ENCODE measurements around the gene IKBIP.

Gene IKBIP

GRCh38 chr12:98575013-98575412, 69.6 kb downstream of the IKBIP start:
- ChIA-PET POLR2A (interaction anchor here (0.9 kb wide), 1 partner anchor 69 kb away, joined by 3 read pairs; no protein-coding TSS in a partner anchor), CTCF (interaction anchor here (1.5 kb wide), 1 partner anchor 8 kb away, joined by 10 read pairs; no protein-coding TSS in a partner anchor)
- no peak for DNase-seq (ENCODE audit: extremely low spot score)
- no peak for TF ChIP-seq FOXM1 (IDR thresholded peaks at IDR 0.05; ENCODE audit: borderline replicate concordance)
- no peak for TF ChIP-seq FOXK2 (IDR thresholded peaks at IDR 0.05)
- no peak for TF ChIP-seq TARDBP (IDR thresholded peaks at IDR 0.05)
- TF ChIP-seq HDGF (IDR thresholded peaks at IDR 0.05; ENCODE audit: borderline replicate concordance): no peak
- TF ChIP-seq ELF4 (IDR thresholded peaks at IDR 0.05): no peak
- TF ChIP-seq L3MBTL2 (conservative IDR thresholded peaks at IDR 0.05): no peak
- TF ChIP-seq NFRKB (IDR thresholded peaks at IDR 0.05): no peak
- TF ChIP-seq FOXA1 (IDR thresholded peaks at IDR 0.05): no peak
- no peak for TF ChIP-seq CTBP1 (IDR thresholded peaks at IDR 0.05; ENCODE audit: borderline replicate concordance)
- no peak for TF ChIP-seq SP1 (IDR thresholded peaks at IDR 0.05)
- no peak for TF ChIP-seq BHLHE40 (IDR thresholded peaks at IDR 0.05; ENCODE audit: borderline replicate concordance)
- no peak for TF ChIP-seq ARNT (IDR thresholded peaks at IDR 0.05)
- TF ChIP-seq SUZ12 (IDR thresholded peaks at IDR 0.05): no peak
- TF ChIP-seq PKNOX1 (IDR thresholded peaks at IDR 0.05): no peak
- TF ChIP-seq LEF1 (IDR thresholded peaks at IDR 0.05; ENCODE audit: borderline replicate concordance): no peak
- TF ChIP-seq ZNF384 (IDR thresholded peaks at IDR 0.05): no peak

All from HEK293T (cell line).